Ovary (tissue), 9 donors: ENCODE measurements around the gene RPS6KA1. TPM values are rescaled to one million over a fixed set of nuclear protein-coding genes. Genes with fewer than 3 reads are reported as not detected.
A peak's percentile ranks its signal among the peaks of the same experiment; 100 is the strongest.
"Not testable (repeated sequence)": the region's sequence is repeated elsewhere in the genome, so short reads cannot be mapped to it uniquely, and the experiment has no call there.

Experiments used
- DNase-seq, 5 donors: peaks; one replicate each; pipeline ENCODE4 v3.0.0-alpha.2; 2019 to 2020
- H3K27ac ChIP-seq, 2 donors: fragments of 200-600 bp; one replicate each; pipeline versions ENCODE4 v1.5.1 to v1.8.0; 2019 to 2022
- H3K27me3 ChIP-seq: fragments of 200-600 bp; one replicate; pipeline ENCODE4 v1.8.0; 2022
- H3K36me3 ChIP-seq: fragments of 200-600 bp; sonication (generic); one replicate; pipeline ENCODE4 v1.5.1; 2019
- H3K4me1 ChIP-seq: one replicate; pipeline ENCODE4 v1.8.1; 2013; ENCODE audit warnings: mild to moderate bottlenecking, moderate library complexity; ENCODE audit not compliant: insufficient read depth
- H3K4me3 ChIP-seq: fragments of 200-600 bp; sonication (generic); one replicate; pipeline ENCODE4 v1.5.1; 2017
- H3K9me3 ChIP-seq, 2 donors: fragments of 200-600 bp in 1 of 2; sonication (generic) in 1 of 2; one replicate each; pipeline versions ENCODE4 v1.5.1 to v1.8.1; 2013 to 2019; ENCODE audit warnings: mild to moderate bottlenecking in 1 of 2, moderate library complexity in 1 of 2
- CTCF ChIP-seq, 3 donors: fragments of 450-650 bp in 2 of 3; fragments of 200-600 bp in 1 of 3; IDR thresholded peaks; one replicate each; pipeline versions ENCODE4 v1.5.1 to v1.8.0; 2016 to 2022; ENCODE audit warnings: antibody characterized with exemption in 3 of 3, mild to moderate bottlenecking in 1 of 3
- EP300 ChIP-seq: sonication (generic); formaldehyde crosslinking; IDR thresholded peaks from one replicate; pipeline ENCODE4 v1.6.1; 2017; ENCODE audit warnings: antibody characterized with exemption
- POLR2A ChIP-seq: fragments of 450-650 bp; IDR thresholded peaks from one replicate; pipeline ENCODE4 v1.6.1; 2017; ENCODE audit warnings: antibody characterized with exemption, mild to moderate bottlenecking, moderate library complexity
- WGBS, 3 donors: extraction: QIAGEN DNeasy Blood & Tissue Kit in 1 of 3; methylation state at CpG; one replicate each; pipeline versions ENCODE4 v1.1.5 to v1.1.7; 2013 to 2017; 5-methylcytosine and 5-hydroxymethylcytosine counted together
- intact Hi-C, 4 donors: fragments of 100-400 bp; cut with DNase I; formaldehyde crosslinking; loops; one replicate each; pipeline versions ENCODE4 v1.11.0 to v1.15.1; 2022 to 2023
- polyA plus RNA-seq, 2 donors: library from polyadenylated mRNA; stranded (reverse); fragments of 200-250 nt in 1 of 2; fragments of 350-450 nt in 1 of 2; fragmentation: Illumina TruSeq in 1 of 2; extraction: RNeasy Lipid Tissue Mini Kit (QIAGEN cat#74804) in 1 of 2; gene quantifications; one replicate each; pipeline ENCODE4 v1.2.3, GENCODE V29; 2013 to 2014
- total RNA-seq, 7 donors: library from RNA; depleted of rRNA in 2 of 7; stranded (reverse); fragments of >200 nt in 2 of 7; fragmentation: NEBNext Ultra II Directional in 3 of 7; extraction: Animal tissue kit (Norgen Biotek cat#: 25700) in 3 of 7; gene quantifications; one replicate each; pipeline versions ENCODE4 v1.1.0 to v1.2.4, GENCODE V29; 2016 to 2023
- donor health status: DM: no; HTN: no; CAD: no; lungs with moderate emphysema.
- donor health status: DM: no; HTN: no; CAD: no.
- donor health status: Bipolar disorder and iron deficiency.
- donor health status: DM: yes; HTN: yes; CAD: no.
- donor health status: DM: no; HTN: no; CAD: no.
- donor health status: DM: yes; HTN: yes; CAD: no.

Gene RPS6KA1
- total and polyA plus RNA-seq, 9 donors = 2.2 to 18.8 (median 5.2) TPM

GRCh38 chr1:26585471-26585870, 55.9 kb downstream of the RPS6KA1 start:
- WGBS, 3 donors = 74 to 84% (median 75%) methylated on average over 6 of the region's 6 CpGs
- no peaks in the 10 kb centered on the region for H3K27me3 ChIP-seq
- intact Hi-C loops = no loop called here
- no peaks in the 10 kb centered on the region for H3K36me3 ChIP-seq
- no peak overlapping the region for H3K4me3 ChIP-seq
- DNase-seq = no peak
- H3K9me3 ChIP-seq = no peaks in the 10 kb centered on the region
- TF ChIP-seq EP300 = no peak
- no peak for TF ChIP-seq POLR2A
- no peak for TF ChIP-seq CTCF (IDR thresholded peaks at IDR 0.05)
- no peaks in the 10 kb centered on the region for H3K4me1 ChIP-seq
- H3K27ac ChIP-seq = no peak overlapping the region

- Histone ChIP-seq H3K27ac (no peak overlapping the region), H3K4me3 (no peak overlapping the region), H3K9me3 (no peaks in the 10 kb centered on the region), H3K27me3 (no peaks in the 10 kb centered on the region), H3K4me1 (no peaks in the 10 kb centered on the region), H3K36me3 (no peaks in the 10 kb centered on the region)
- TF ChIP-seq EP300 (no peak), CTCF (IDR thresholded peaks at IDR 0.05) (no peak), POLR2A (no peak)
- intact Hi-C loops = loop anchor here in 1 of 4 donors (10.0 kb wide), 1 partner anchor 281 kb away; no protein-coding TSS in a partner anchor
- WGBS, 3 donors = 68 to 75% (median 70%) methylated on average over 5 of the region's 5 CpGs
- DNase-seq = no peak
Observed at GRCh38 chr1:26593385-26593784, 63.8 kb downstream of the RPS6KA1 start.

GRCh38 chr1:26594593-26594992, 65.0 kb downstream of the RPS6KA1 start:
- H3K4me1 ChIP-seq, H3K4me3 ChIP-seq, H3K27me3 ChIP-seq, H3K9me3 ChIP-seq, H3K36me3 ChIP-seq, H3K27ac ChIP-seq, DNase-seq: not testable (repeated sequence)
- 89 to 93% (median 90%) methylated on average over 6 of the region's 6 CpGs for WGBS, 3 donors
- intact Hi-C loops = loop anchor here in 1 of 4 donors (10.0 kb wide), 1 partner anchor 280 kb away; no protein-coding TSS in a partner anchor

GRCh38 chr1:26597629-26598039, 68.1 kb downstream of the RPS6KA1 start:
- H3K36me3 ChIP-seq = no peaks in the 10 kb centered on the region
- peak in 2 of 3 donors; percentile 46 to 60 for TF ChIP-seq CTCF (IDR thresholded peaks at IDR 0.05)
- no peak for TF ChIP-seq EP300
- H3K4me3 ChIP-seq = no peak overlapping the region
- WGBS, 3 donors = 2 to 3% (median 3%) methylated on average over 2 of the region's 2 CpGs
- no peak for DNase-seq
- H3K27me3 ChIP-seq = no peaks in the 10 kb centered on the region
- intact Hi-C loops = loop anchor here in 1 of 4 donors (10.0 kb wide), 1 partner anchor 277 kb away; no protein-coding TSS in a partner anchor
- no peaks in the 10 kb centered on the region for H3K4me1 ChIP-seq
- no peaks in the 10 kb centered on the region for H3K9me3 ChIP-seq
- H3K27ac ChIP-seq = no peak overlapping the region

GRCh38 chr1:26598890-26599289, 69.3 kb downstream of the RPS6KA1 start:
- Histone ChIP-seq H3K4me1 (no peaks in the 10 kb centered on the region), H3K36me3 (no peaks in the 10 kb centered on the region), H3K9me3 (no peaks in the 10 kb centered on the region), H3K4me3 (no peak overlapping the region), H3K27me3 (no peaks in the 10 kb centered on the region), H3K27ac (no peak overlapping the region)
- intact Hi-C loops = loop anchor here in 1 of 4 donors (10.0 kb wide), 1 partner anchor 276 kb away; no protein-coding TSS in a partner anchor
- WGBS, 3 donors = 39 to 56% (median 42%) methylated on average over 3 of the region's 3 CpGs
- TF ChIP-seq POLR2A (no peak), EP300 (no peak), CTCF (IDR thresholded peaks at IDR 0.05) (no peak)
- no peak for DNase-seq
